AML-193 (cell line): ENCODE results near the gene SYT8.
"Not testable (repeated sequence)": the region's sequence is repeated elsewhere in the genome, so short reads cannot be mapped to it uniquely, and the experiment has no call there.

Source experiments
- DNase-seq, 2 experiments: peaks; one replicate each; lab custom pipeline; 2025; lab: John Stamatoyannopoulos, UW

SYT8 gene

GRCh38 chr11:1873813-1874150, 39.0 kb downstream of the SYT8 start:
- not testable (repeated sequence) for DNase-seq

GRCh38 chr11:1874441-1875092, 39.8 kb downstream of the SYT8 start:
- DNase-seq, result not testable (repeated sequence)

GRCh38 chr11:1875093-1875850, 40.5 kb downstream of the SYT8 start:
- DNase-seq, result no peak

- DNase-seq, result not testable (repeated sequence)
These were observed 41.1 kb downstream of the SYT8 start for GRCh38 chr11:1875851-1876301.

GRCh38 chr11:1876361-1877063, 41.7 kb downstream of the SYT8 start:
- DNase-seq, result peak in 1 of 2 experiments; percentile 1

- no peak for DNase-seq
These were observed 42.7 kb downstream of the SYT8 start for GRCh38 chr11:1877211-1878136.

- no peak for DNase-seq
These were observed 43.6 kb downstream of the SYT8 start for GRCh38 chr11:1878137-1879031.

GRCh38 chr11:1879342-1879940, 44.7 kb downstream of the SYT8 start:
- no peak for DNase-seq

- no peak for DNase-seq
These were observed 45.3 kb downstream of the SYT8 start for GRCh38 chr11:1879941-1880720.

GRCh38 chr11:1880746-1881441, 46.1 kb downstream of the SYT8 start:
- DNase-seq, result no peak

GRCh38 chr11:1881442-1882264, 46.9 kb downstream of the SYT8 start:
- DNase-seq, result no peak

- DNase-seq, result peak; percentile 36 to 48
These were observed 47.8 kb downstream of the SYT8 start for GRCh38 chr11:1882265-1883238.

GRCh38 chr11:1883346-1884302, 48.8 kb downstream of the SYT8 start:
- no peak for DNase-seq

- no peak for DNase-seq
These were observed 49.5 kb downstream of the SYT8 start for GRCh38 chr11:1884303-1884700.

GRCh38 chr11:1886551-1886950, 51.8 kb downstream of the SYT8 start:
- not testable (repeated sequence) for DNase-seq
